NCI-H2107 treated with DMSO at 0.1 percent for 48 hours (cell line): ENCODE results near the gene ANKZF1.
A peak's percentile ranks its signal among the peaks of the same experiment; 100 is the strongest.
"Not testable (repeated sequence)": the region's sequence is repeated elsewhere in the genome, so short reads cannot be mapped to it uniquely, and the experiment has no call there.

Experiments
- DNase-seq: peaks from one replicate; lab custom pipeline; 2025; ENCODE audit not compliant: unreplicated experiment; lab: John Stamatoyannopoulos, UW

Gene ANKZF1, protein sequence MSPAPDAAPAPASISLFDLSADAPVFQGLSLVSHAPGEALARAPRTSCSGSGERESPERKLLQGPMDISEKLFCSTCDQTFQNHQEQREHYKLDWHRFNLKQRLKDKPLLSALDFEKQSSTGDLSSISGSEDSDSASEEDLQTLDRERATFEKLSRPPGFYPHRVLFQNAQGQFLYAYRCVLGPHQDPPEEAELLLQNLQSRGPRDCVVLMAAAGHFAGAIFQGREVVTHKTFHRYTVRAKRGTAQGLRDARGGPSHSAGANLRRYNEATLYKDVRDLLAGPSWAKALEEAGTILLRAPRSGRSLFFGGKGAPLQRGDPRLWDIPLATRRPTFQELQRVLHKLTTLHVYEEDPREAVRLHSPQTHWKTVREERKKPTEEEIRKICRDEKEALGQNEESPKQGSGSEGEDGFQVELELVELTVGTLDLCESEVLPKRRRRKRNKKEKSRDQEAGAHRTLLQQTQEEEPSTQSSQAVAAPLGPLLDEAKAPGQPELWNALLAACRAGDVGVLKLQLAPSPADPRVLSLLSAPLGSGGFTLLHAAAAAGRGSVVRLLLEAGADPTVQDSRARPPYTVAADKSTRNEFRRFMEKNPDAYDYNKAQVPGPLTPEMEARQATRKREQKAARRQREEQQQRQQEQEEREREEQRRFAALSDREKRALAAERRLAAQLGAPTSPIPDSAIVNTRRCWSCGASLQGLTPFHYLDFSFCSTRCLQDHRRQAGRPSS

DNA sequence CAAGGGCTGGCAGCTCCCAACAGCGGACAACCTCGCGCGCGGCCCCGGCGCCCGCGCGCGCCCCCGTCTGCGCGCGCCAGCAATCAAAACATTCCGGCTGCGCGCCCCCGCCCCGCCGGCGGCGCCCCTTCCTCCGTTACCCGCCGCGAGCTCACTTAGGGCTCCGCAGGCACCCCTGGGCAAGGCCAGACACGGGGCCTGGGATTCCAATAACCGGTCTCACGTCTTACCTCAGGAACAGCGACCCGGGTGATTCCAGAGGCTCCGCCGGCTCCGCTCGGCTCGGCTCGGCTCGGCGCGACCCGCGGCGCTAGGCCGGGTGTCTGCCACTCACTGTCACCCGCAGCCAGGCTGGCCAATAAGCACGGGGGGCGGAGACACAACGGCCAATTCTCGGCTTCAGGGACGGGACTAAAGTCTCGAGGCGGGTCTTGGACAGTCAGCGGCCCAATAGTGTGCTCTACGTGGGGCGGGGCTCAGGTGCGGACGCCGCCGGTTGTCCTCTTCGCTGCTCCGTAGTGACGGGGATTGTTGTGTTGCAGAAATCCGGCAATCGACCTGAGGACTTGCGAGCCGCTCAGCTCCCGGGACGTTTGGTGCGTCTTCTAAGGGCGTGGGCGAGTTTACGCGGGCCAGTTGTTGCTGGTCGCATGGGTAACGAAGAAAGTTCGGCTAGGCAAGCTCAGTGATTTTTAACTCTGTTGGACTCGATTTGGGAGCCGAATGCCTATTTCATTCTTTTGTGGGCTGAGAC, at the start of gene ANKZF1, which contains the start of gene ATG9A:
TSS of gene ANKZF1 (plus strand) at position 502 of the 754 bp plus-strand sequence. CDS start 452 bp downstream, outside the sequence.
TSS of gene ATG9A (minus strand) at position 332 of the 754 bp plus-strand sequence. CDS start 1,612 bp downstream, outside the sequence.
- peak; percentile 91 for DNase-seq

DNA sequence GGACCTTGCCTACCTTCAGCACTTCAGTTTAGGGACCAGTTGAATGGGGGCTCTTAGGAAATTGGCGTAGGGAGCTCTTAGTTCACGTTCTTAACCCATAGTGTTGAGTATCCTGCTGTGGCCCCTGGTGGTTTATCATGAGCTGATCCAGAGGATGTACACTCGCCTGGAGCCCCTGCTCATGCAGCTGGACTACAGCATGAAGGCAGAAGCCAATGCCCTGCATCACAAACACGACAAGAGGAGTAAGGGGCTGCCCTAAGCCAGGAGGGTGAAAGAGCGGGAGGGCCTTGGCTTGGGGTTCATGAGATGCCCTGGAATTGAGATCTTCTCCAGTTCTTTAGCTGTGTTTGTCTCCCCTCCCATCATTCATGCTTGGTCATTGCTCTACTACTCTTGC, 48.6 kb upstream of the ANKZF1 start:
- DNase-seq = no peak

DNA sequence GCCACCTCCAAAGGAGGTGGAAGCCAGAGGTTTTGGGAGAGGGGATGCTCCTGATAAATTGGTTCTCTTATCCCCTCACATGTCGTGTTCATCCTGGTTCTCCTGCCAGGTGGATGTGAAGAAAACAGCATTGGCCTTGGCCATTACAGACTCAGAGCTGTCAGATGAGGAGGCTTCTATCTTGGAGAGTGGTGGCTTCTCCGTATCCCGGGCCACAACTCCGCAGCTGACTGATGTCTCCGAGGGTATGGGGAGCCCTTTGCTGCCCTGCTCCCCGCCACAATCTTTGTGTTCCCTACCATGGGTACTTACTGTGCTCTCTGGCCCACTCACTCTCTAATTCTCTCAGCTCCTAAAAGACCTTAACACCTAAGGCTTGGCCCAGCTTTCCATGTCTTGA, 48.1 kb upstream of the ANKZF1 start:
- no peak for DNase-seq

DNA sequence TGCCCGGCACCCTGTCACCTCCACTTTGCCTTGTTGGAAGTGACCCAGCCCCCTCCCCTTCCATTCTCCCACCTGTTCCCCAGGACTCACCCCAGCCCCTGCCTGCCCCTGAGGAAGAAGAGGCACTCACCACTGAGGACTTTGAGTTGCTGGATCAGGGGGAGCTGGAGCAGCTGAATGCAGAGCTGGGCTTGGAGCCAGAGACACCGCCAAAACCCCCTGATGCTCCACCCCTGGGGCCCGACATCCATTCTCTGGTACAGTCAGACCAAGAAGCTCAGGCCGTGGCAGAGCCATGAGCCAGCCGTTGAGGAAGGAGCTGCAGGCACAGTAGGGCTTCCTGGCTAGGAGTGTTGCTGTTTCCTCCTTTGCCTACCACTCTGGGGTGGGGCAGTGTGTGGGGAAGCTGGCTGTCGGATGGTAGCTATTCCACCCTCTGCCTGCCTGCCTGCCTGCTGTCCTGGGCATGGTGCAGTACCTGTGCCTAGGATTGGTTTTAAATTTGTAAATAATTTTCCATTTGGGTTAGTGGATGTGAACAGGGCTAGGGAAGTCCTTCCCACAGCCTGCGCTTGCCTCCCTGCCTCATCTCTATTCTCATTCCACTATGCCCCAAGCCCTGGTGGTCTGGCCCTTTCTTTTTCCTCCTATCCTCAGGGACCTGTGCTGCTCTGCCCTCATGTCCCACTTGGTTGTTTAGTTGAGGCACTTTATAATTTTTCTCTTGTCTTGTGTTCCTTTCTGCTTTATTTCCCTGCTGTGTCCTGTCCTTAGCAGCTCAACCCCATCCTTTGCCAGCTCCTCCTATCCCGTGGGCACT, 47.1 kb upstream of the ANKZF1 start:
- DNase-seq = no peak

DNA sequence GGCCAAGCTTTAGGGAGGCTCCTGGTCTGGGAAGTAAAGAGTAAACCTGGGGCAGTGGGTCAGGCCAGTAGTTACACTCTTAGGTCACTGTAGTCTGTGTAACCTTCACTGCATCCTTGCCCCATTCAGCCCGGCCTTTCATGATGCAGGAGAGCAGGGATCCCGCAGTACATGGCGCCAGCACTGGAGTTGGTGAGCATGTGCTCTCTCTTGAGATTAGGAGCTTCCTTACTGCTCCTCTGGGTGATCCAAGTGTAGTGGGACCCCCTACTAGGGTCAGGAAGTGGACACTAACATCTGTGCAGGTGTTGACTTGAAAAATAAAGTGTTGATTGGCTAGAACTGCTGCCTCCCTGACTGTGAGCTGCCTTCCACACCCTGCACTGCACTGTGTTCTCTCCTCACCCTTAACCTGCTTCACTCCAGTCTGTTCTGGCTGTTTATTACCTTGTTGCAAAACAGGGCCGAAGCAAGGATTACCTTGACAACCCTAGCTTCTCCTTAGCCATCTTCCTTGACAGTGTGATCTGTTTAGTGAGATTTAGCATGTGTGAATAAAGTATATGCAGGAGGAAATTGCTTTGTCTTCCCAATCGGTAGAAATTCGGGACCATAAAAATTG, 46.3 kb upstream of the ANKZF1 start:
- DNase-seq = no peak

DNA sequence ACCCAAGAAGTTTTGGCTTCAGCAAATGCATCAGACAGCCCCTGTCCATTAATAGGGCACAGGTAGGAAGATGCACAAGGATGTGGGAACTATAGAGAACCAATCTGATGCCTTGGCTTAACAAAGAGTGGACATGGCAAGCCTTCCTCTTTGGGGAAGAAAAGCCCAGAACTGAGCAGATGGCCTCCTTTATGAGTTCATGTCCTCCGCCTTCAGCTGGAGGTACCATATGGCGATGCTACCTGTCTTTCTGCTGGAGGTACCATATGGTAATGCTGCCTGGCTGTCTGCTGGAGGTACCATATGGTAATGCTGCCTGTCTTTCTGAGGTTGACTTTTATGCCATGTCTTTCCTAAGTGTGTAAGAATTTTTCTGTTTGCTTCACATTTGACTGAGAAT, 45.5 kb upstream of the ANKZF1 start:
- no peak for DNase-seq

DNA sequence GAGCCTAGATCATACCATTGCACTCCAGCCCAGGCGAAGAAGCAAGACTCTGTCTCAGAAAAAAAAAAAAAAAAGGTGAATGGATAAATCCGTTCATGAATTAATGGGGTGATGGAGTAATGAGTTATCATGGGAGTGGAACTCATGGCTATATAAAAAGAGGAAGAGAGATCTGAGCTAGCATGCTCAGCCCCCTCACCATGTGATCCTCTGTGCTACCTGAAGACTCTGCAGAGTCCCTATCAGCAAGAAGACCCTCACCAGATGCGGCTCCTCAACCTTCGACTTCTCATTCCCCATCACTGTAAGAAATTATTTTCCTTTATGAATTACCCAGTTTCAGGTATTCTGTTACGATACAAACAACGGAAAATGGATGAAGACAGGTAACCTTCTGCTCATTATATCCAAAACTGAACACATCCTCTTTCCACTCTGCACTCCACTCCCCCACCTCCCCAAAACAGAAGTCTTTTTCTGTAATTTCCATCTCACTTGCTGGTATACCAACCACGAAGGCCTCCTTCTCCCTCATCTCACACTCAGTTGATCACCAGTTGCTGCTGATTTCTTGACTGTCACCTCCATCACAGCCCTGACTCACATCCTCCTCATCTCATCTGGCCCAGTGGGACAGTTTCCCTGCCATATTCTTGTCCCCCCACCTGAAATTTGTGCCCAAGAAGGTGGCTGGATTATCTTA, 42.7 kb upstream of the ANKZF1 start:
- no peak for DNase-seq

DNA sequence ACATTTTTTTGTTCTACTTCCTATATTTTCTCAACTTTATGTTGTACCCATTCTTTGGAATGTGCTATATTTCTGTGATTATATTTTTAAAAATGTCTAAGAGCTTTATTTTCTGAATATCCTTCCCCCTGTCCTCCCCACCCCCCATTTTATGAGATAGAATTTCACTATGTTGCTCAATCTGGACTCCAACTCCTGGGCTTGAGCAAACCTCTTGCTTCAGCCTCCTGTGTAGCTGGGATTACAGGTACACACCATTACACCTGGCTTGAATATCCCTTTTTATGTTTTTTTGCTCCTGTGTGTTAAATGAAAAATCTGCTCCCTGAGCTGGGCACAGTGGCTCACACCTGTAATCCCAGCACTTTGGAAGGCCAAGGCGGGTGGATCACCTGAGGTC, 32.2 kb upstream of the ANKZF1 start:
- DNase-seq = no peak

DNA sequence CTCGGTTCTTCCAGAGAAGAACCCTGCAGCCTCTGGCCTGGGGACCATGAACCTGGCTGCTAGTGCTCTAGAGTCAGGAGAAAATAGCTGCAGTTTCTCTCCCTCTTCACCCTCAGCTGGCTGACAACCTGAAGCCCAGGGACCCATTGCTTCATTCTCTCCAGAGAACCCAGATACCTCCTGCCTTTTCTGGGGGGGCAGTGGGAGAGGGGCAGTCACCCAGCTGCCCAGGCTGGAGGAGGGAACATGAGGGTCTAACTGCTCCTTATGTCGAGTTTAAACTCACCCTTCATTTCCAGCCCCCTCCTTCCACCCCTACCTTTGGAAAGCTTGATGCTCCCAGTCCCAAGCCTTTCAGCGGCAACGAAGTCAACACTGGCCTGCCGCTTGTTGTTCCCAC, 30.6 kb upstream of the ANKZF1 start:
- DNase-seq = no peak

DNA sequence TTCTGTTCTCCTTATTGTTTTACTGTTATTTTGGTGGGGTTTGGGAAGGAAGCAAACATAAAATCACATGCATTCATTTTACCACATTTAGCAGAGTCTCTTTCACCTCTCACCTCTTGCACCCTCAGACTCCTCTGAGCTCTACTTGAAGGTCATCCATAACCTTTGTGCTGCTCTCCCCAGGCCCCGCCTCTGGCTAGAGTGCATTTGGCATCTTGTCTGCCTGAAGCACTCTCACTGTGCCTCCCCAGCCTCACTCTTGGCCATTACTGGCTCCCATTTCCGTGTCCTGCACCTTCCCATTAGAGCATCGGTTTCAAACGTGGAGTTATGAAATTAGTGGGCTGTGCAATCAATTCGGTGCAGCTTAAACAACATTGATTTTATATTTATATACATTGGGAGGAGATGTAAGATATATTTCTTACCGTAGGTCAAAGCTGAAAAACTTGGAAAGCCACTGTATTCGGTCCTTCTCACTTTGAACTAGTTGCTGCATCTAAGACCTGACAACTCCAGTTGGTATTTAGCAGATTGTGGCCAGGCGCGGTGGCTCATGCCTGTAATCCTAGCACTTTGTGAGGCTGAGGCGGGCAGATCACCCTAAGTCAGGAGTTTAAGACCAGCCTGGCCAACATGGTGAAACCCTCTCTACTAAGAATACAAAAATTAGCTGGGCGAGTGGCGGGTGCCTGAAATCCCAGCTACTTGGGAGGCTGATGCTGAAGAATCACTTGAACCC, 30.0 kb upstream of the ANKZF1 start:
- no peak for DNase-seq

DNA sequence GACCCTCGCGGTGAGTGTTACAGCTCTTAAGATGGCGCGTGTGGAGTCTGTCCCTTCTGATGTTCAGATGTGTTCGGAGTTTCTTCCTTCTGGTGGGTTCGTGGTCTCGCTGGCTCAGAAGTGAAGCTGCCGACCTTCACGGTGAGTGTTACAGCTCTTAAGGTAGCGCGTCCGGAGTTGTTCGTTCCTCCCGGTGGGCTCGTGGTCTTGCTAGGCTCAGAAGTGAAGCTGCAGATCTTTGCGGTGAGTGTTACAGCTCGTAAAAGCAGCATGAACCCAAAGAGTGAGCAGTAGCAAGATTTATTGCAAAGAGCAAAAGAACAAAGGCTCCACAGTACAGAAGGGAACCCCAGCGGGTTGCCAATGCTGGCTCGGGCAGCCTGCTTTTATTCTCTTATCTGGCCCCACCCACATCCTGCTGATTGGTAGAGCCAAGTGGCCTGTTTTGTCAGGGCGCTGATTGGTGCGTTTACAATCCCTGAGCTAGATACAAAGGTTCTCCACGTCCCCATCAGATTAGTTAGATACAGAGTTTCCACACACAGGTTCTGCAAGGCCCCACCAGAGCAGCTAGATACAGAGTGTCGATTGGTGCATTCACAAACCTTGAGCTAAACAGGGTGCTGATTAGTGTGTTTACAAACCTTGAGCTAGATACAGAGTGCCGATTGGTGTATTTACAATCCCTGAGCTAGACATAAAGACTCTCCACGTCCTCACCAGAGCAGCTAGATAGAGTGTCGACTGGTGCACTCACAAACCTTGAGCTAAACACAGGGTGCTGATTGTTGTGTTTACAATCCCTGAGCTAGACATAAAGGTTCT, 28.9 kb upstream of the ANKZF1 start:
- not testable (repeated sequence) for DNase-seq

DNA sequence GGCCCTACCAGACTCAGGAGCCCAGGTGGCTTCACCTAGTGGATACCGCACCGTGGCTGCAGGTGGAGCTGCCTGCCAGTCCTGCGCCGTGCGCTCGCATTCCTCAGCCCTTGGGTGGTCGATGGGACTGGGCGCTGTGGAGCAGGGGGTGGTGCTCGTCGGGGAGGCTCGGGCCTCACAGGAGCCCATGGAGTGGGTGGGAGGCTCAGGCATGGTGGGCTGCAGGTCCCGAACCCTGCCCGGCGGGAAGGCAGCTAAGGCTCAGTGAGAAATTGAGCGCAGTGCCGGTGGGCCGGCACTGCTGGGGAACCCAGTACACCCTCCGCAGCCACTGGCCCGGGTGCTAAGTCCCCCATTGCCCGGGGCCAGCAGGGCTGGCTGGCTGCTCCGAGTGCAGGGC, 28.3 kb upstream of the ANKZF1 start:
- not testable (repeated sequence) for DNase-seq

DNA sequence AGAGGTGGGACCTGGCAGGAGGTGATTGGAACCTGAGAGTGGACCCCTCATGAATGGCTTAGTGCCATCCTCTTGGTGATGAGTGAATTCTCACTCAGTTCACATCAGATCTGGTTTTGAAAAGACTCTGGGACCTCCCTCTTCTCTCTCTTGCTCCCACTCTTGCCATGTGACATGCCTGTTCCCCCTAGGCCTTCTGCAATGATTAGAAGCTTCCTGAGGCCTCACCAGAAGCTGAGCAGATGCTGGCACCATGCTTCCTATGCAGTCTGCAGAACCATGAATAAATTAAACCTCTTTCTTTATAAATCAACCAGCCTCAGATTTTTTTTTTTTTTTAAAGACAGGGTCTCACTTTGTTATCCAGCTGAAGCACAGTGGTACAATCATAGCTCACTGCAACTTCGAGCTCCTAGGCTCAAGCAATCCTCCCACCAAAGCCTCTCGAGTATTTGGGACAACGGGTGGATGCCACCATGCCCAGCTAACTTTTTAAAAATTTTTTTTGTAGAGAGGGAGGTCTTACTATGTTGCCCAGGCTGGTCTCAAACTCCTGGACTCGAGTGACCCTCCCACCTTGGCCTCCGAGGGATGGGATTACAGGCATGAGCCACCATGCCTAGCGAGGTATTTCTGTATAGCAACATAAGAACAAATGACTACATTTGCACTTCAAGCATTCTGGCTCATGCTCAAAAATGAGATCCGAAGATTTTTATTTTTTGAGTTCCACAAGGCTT, 25.0 kb upstream of the ANKZF1 start:
- no peak for DNase-seq

DNA sequence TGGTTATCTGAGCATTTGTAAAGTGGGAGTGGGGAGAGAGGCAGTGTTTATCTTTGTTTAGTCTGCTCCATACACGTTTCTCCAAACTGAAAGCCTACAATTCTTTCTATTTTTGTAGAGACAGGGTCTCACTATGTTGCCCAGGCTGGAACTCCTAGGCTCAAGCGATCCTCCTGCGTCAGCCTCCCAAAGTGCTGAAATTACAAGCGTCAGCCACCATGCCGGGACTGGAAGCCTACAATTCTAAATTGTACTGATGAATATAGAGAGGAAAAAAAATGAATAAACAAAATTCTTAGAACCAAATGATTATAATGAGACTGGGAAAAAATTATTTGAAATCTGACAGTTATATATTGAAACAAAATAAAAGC, 24.5 kb upstream of the ANKZF1 start:
- DNase-seq = no peak

DNA sequence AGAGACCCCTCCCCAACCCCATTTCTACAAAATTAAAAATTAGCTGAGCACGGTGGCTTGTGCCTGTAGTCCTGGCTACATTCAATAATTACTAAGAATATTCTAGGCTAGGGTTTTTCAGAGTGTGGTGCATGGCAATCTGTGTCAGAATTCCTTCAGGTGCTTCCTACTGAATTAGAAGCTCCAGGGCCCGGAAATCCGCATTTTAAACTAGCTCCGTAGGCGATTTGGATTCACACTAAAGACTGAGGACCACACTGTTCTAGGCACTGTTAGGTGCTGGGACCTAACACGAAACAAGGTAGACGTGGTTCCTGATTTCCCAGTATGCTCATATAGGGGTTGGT, 23.7 kb upstream of the ANKZF1 start:
- DNase-seq = no peak

DNA sequence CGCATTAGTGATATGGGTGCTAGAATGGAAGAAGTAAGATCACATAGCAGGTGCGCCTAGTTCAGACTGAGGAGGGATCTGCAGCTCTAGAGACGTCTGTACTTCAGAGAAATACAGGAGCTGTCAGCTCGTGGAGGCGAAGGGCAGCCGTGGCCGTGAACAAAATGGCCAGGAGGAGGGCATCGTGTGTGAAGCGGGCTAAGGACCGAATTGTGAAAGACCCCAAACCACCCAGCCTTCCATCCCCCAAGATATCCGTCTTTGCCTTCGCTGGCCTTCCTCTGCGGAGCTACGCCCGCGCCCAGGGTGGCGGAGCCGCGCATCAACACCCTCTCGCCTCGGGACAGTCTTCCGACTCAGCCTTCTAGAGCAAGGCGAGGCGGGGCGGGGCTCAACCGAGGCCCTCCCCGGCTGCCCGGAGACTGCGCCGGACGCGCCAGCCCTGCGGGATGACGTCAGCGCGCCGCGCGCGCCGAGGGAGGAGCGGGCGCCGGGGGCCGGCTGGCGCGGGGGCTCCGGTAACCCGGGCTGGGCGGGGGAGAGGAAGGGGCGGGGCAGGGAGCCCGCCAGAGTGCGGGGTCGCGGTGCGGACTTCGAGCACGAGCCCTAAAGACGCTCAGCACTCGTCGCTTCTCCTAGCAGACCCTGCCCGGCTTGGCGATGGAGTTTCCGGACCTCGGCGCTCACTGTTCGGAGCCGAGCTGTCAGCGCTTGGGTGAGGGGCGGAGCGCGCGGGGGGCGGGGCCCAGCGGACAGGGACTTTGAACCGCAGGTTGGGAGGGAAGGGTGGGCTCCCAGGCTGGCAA, 23.1 kb upstream of the ANKZF1 start, which contains the start of gene ZFAND2B:
TSS of gene ZFAND2B (plus strand) at position 455 of the 806 bp plus-strand sequence. CDS start at position 661, 206 bp downstream.
- peak; percentile 62 for DNase-seq
